HS-5 (cell line): ENCODE results near the gene BROX.
"Not testable (repeated sequence)": the region's sequence is repeated elsewhere in the genome, so short reads cannot be mapped to it uniquely, and the experiment has no call there.

Experiments
- DNase-seq: peaks from one replicate; pipeline ENCODE4 v3.0.0-alpha.2; 2012; ENCODE audit warnings: low read depth

BROX gene

DNA sequence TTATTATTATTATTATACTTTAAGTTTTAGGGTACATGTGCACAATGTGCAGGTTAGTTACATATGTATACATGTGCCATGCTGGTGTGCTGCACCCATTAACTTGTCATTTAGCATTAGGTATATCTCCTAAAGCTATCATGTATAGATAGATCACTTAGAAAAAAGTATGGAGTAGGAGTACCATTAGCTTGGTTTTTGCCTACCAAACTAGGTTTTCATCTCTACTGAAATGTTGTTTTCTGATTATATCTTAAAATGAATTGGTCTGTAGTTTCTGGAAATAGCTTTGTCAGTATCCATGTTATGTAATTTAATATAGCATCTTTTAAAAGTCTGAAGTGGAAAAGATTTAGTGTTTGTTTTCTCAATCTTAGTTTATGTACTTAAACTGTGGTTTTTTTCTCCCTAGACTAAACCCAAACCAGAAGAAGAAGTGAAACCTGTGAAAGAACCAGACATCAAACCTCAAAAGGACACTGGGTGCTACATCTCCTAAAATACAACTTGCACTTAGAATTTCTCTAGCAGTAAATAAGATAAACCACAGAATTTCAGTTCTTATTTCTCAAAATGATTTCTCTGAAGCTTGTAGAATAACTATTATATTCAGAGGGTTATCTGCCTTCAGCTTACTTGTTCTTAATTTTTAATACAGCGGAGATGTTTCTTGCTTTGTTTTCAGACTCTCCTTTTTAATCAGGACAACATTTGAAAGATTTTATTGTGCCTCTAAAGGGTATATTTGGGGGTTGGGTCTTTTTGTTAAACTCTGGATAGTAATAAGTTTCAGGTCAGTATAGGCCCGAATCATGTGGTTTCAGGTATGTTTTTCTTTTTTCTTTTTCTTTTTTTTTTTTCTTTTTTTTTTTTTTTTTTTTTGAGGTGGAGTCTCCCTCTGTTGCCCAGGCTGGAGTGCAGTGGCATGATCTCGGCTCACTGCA, 20.1 kb downstream of the BROX start:
- DNase-seq = no peak

DNA sequence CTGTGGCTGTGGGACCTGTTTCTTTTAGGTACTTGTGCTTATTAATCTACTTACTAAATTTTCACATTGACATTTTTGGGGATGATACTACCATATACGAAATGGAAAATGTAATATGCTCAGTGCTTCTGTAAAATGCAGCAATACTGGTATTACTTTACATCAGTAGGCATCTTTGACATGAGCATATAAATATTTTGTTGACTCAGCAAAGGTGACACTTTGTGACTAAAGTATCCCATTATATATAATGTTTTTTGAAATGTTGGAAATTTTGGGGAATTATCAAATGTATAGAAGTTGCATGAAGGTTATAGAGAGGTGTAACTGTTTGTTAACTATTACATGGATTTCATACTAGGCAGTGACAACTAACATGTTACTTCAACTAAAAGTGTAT, 22.4 kb downstream of the BROX start:
- no peak for DNase-seq

DNA sequence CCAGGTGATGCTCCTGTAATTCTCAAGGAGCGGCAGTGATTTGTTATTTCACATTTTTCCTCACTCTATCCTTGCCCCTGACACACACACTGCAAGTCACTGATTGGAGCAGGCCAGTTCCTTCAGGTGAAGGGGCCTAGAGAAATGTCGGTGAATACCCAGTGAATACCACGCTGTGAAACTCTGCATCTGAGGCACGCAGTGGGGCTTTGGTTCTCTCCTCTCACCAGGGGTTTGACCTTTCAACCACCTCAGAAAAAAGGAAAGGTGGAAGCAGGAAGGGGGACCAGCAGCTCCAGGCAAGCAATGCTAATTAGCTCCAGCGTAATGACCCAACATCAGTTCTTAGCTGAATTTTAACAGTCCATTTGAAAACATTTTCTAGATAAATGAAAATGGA, 24.1 kb downstream of the BROX start:
- DNase-seq = no peak

DNA sequence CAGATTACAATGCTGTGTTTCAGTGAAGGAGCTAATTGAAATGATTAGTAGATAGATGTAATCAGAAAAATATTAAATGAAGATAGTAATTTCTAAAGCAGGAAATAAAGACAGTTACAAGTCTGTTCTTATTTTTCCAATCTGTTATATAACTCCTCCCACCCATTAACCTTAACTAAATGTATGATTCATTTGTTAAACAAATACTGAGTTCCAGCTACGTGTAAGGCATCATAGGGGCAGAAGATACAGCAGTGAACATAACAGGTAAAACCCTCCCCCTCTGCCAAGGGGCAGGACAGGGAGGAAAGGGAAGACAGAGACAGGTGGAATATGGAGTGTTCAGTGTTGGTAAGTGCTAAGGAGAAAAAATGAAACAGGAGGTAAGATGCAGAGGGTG, 24.6 kb downstream of the BROX start, which contains the start of gene FAM177B:
Gene FAM177B, plus strand, starts transcription at position 231 of the 400 bp plus-strand sequence. CDS start 9,344 bp downstream, outside the sequence.
- no peak for DNase-seq

DNA sequence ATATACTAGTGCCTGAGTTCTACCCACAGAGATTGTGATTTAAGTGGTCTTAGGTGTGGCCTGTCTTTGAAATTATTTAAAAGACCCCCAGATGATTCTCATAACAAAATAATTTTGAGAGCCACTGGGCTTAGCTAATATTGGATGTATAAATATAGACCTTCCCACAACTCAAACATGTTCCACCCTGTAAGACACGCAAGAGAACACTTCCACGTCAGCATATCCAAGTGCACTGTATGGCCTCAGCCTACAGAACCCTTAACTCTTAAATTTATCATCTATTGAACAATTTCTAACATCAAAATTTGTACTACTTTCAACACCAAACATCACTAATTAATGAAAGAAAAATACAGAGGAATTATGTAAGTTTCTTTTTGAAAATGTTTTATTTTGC, 27.1 kb downstream of the BROX start:
- no peak for DNase-seq

DNA sequence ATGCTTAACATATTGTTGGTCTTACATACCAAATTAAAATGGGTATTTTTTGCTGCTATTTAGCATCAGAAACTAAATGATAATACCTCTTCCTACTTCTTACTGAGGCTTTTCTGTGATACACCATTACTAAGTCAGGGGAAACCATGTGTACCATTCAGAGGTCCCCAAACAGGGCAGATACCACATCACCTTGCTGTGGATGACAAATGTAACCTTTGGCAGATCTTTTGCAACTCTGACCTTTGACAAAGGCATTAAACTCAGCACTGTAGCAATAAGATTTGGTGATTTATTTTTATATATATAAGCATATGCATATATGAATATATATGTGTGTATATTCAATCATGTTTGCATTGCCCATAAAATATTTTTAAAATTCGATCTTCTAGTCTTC, 27.6 kb downstream of the BROX start:
- no peak for DNase-seq

DNA sequence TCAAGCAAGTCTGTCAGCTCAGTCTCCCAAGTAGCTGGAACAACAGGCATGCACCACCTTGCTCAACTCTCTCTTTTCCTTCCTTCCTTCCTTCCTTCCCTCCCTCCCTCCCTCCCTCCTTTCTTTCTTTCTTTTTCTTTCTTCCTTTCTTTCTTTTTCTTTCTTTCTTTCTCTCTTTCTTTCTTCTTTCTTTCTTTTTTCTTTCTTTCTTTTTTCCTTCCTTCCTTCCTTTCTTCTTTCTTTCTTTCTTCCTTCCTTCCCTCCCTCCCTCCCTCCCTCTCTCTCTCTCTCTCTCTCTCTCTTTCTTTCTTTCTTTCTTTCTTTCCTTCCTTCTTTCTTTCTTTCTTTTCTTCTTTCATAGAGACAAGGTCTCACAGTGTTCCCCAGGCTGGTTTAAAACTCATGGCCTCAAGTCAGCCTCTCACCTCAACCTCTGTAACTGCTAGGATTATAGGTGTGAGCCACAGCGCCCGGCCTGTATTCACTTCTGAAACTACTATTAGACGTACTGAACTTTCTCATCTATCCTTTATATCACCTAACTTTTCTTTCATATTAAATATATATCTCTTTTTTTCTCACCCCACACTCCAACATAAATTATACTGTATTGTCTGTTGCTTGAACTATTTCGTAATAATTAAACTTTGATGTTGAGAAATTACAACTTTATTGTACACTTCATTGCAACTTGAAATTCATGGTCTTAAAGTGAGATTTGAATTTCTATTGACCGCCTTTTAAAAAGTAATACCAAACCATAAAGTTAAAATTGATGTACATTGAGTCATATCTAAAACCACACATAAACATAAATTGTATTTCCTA, 29.5 kb downstream of the BROX start:
- DNase-seq = not testable (repeated sequence)

DNA sequence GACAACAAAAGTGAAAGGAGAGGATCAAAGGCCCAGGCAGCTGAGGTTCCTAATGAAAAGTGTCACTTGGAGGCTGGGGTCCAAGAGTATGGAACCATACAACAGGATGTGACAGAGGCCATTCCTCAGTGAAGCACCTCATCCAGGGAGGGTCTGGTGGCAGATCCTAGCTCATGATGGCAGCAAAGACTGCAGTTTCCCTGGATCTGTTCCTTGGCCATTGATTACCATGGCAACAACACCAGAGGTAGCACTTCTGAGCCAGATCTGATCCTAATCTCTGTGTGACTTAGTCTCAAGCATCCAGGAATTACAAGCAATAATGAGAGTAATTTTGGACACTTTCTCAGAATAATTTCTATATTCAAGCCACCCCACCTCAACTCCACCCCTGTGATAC, 37.6 kb downstream of the BROX start:
- no peak for DNase-seq

DNA sequence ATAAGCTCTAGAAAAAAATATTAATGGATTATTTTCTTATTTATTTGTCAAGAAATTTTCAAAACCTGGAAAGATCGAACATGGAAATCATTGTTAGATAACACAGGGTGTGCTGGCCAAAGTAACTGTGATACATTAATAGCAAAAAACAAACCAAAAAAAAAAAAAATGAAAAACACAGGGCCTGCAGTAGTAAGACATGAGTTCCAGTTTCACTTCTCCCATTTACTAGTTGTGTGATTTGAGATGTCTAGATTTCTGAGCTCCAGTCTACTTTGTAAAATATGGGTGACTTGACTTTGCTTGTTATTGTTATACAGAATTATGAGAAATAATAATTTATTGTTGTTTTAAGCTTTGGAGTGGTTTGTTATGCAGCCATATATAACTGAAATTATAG, 38.3 kb downstream of the BROX start:
- no peak for DNase-seq

DNA sequence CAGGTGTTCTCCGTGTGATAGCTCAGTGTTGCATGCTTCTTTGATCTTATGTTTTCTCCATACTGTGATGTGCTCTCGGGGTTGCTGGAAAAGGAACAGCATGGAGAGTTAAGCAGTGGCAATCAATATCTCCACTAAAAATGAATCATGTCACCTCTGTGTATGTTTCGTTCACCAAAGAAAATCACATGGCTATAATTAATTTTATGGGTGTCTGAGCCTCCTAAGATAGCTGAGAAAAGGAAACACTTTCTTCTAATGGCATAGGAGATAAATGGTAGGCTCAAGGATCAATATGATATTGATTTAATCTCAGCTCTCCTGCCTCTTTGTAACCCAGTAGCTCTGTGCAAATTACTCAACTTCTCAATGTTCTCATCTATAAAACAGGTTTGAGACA, 38.9 kb downstream of the BROX start:
- no peak for DNase-seq

DNA sequence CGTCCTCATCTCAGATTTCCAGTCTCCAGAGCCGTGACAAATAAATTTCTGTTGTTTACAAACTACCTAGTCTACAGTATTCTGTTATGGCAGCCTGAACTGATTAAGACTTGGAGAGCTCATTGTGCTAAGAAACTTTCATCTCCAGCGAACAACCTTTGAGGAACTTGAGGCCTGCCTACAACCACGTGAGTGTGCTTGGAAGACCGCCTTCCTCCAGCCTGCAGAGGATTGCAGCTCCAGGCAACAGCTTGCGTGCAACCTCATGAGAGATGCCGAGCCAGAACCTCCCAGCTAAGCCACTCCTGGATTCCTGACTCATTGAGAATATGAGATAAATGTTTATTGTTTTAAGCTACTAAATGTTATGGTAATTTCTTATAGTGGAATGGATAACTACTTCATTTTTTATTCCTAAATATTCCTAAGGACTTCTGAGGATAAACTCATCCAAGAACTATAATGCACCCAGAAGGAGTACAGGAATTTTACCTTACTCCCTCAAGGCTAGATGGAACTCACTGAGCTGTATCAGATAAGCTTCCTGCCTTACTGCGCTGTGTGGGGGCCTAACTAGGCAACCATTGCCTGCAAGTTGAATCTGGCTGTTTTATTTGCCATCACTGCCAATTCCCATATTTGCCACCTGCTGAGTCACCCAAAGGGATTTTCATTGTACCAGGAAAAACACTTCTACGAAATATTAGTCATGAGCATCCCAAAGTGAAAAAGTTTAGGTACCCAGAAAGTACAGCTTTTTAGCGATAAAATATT, 42.2 kb downstream of the BROX start:
- DNase-seq = no peak

DNA sequence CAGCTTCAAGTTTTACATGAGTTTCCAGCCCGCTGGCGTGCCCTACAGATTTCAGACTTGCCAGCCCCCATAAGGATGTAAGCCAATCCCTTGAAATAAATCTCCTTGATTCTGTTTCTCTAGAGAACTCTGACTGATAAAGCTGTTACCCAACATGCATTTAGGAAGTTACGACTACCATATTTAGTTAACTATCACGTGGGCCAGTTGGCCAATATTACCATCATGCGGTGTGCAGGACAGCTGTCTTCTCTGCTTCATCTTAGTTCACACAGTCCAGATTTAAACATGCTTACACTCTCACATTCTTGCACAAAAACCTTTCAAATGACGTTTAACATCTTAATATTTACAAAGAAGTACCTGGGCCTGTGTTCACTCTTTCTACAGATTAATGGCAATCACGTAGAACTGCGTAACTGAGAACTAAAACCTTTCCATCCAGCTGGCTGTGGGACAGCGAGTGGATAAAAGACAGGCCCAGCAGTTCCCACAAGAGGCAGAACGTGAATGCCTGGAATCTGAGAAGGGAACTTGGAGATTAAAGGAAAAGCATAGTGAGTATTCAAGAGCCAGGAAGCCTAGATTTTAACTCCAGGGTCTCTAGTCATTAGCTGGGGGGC, 45.4 kb downstream of the BROX start:
- no peak for DNase-seq

DNA sequence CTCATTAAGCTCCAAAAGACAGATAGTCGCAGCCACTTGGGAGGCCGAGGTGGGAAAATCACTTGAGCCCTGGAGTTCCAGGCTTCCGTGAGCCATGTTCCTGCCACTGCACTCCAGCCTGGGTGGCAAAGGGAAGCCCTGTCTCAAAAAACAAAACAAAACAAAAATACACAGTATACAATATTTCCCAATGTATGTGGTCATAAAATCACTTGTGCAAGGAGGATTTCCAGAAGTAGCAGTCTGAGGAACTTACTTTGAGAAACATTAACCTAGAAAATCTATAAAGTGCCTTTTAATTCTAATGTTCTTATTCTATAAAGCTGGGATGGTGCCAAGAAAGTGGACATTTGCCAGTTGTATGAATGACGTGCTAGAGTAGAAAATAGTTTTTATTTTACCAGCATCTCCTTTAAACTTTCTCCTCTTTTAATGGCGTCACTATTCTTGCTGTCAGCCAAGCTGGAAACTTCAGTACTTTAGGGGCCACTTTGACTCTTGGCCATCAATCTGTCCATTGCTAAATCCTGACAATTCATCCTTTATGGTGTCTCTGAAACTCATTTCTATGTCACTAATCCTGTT, 47.2 kb downstream of the BROX start:
- no peak for DNase-seq

DNA sequence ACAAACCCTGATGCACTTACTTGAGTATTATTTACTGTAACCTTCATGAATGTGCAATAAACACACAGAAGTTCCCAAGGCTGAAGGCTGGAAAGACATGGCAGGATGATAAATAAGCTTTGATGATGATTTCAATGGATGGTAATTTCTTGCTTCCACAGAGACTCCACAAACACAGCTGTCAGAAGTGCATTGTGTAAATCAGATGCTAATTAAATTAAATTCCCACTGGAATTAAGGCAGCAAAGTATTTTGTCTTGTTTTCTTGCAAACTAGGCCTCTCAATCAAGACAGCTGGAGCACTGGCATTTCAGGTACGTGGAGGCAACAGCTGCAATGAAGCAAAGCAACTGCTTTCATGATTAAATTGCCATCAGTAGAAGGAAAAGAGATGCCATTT, 48.7 kb downstream of the BROX start:
- DNase-seq = no peak

DNA sequence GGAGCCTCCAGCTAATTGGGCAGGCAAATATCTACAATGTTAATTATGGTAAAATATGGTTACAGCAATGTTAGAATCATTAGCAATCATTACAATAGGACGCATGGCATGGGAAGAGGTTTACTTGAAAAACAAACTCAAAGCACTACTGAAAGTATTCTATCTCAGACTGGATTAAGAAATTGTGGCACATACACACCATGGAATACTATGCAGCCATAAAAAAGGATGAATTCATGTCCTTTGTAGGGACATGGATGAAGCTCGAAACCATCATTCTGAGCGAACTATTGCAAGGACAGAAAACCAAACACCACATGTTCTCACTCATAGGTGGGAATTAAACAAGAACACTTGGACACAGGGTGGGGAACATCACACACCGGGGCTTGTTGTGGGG, 49.8 kb downstream of the BROX start:
- not testable (repeated sequence) for DNase-seq

DNA sequence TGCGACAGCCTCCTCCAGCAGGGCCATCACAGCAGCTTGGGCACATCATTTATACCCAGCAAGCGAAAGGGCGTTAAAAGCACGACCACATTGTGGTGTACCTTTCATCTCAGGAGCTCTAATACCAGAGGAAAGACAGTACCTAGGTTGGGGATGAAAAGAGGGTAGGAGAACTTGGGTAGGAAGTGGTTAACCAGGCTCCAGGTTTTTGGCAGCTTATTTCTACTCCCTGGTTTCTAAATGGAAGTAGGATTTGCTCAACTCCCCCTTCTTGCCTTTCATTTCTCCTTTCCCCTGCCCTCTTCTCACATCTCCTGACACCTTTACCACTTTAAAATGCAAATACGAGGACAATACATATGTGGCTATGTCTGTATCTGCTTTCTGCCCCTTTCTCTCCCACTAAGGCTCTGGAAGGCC, 54.8 kb downstream of the BROX start:
- no peak for DNase-seq

DNA sequence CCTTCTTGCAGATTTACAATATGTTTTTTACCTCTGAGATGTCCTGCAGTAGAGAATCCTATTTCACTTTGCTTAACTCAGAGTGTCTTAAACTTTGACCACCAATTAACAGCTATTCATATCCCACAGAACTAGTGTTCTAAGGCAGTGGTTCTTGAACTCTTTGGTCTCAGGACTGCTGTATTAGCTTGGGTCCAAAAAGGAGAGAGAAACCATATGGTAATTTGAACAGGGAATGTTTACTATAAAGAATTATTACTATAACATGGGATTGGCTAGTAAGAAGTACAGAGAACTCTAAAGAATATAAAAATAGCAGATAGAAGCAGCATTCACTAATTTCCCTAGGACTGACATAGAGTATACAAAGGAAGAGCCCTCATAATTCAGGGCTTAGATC, 56.2 kb downstream of the BROX start:
- no peak for DNase-seq

DNA sequence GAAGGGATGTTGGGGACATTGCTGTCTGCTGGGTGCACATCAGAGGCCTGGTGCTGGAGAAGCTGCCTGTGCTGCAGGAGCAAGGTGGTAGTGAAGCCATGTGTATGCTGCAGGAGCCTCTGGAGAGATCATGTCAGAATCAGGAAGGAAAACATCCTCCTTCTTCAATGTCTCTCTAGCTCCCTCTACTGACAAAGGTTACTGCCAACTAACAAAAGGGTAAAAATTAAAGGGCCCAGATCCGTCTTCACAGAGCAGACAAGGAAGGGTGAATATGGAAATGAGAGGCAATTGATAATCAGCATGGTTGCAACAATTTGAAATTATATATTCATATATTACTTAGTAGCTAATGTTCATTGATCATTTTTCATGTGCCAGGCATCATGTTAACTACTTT, 56.8 kb downstream of the BROX start:
- DNase-seq = no peak

DNA sequence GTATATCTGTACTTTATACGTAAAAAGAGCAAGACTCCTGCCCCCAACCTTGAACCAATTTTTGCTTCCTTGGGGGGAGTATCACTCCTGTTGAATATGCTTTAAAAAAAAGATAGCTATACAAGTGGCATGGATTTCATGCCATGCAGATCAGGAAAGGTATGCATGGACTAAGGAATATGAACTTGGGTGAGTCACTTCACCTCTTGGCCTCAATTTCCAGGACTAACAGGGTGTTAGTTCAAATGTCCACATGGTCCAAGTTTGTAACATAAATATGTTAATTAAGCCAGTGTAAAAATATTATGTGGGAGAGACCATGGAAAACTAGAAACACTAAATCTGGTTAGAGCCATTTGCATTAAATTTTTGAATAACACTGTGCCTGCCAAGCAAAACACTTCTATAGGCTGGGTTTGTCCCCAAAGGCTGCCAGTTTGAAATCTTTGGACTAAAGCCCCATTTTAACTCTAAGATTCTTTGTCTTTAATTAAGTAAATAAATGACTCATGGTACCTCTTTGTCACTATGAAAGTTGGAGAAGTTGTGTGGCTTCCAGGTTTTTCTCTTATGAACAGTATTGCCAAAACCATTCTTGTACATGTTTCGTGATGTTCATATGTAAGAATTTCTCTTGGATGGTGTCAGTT, 57.7 kb downstream of the BROX start:
- no peak for DNase-seq

DNA sequence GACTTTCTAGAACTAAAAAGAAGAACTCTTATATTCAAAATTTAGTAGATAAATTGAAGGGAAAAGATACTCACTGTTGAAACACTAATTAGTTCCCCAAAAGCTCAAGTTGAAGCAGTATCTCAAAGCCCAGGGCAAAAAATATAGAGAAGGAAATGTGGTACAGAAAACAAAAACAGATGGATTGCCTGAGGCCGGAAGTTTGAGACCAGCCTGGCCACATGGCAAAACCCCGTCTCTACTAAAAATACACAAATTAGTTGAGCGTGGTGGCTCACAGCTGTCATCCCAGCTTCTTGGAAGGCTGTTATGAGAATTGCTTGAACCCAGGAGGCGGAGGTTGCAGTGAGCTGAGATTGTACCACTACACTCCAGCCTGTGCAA, 60.6 kb downstream of the BROX start:
- DNase-seq = no peak

DNA sequence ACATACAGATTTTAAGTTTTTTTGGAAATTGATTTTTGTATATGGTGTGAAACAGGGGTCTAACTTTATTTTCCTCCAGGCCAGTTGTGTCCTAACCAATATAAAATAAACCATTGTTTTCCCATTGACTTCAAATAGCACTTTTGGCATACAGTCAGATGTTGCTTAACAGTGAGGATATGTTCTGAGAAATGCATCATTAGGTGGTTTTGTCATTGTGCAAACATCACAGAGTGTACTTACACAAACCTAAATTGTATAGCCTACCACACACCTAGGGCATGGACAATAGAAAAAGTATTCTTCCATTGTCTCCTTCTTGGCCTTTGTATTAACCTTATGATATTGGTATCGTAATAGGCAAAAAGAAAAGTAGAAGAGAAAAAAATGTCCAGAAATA, 65.1 kb downstream of the BROX start:
- no peak for DNase-seq
